HG03460 (cell line): Measurements from ENCODE around the gene TMPRSS6.

ENCODE experiments used
- ATAC-seq: cut with Tn5 transposase; IDR thresholded peaks from one replicate; pipeline ENCODE4 v1.9.1; 2021; ENCODE audit not compliant: unreplicated experiment

Gene TMPRSS6

DNA sequence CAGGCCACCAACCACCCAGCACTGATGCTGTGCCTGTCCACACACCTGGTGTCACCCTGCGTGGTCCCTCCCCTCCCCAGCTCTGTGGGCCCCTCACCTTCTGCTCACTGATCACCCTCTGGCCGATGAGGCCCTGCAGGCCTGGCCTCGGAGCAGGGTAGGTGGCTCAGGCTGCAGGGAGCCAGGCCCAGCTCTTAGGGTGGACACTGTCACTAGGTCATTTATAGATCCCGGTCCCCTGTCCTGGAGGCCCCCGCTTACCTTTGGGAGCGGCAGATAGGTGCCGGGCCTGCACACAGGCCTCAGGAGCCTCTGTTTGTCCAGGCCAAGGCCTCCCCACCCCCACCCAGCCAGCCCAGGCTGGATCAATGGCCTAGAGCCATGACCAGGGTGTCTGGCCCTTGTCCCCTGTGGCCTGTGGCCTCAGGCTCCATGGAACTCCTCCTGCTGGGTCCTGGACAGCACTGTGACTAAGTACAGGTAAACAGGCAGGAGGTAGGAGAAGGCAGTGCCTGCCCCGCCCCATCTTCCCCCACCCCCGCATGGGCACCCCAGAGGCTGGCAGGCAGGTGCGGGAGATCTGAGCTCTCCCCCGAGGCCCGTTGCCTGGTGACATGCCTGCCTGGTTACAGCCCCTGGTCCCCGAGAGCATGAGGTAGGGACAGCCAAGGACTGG lies at the start of gene TMPRSS6:
Gene TMPRSS6 (minus strand): TSS at position 472 of the 676 bp plus-strand sequence. CDS start 6,296 bp downstream, outside the sequence.
- no peak for ATAC-seq

- ATAC-seq = no peak
Observed at GRCh38 chr22:37158963-37159290, 49.4 kb upstream of the TMPRSS6 start.

GRCh38 chr22:37157516-37158285 lies 48.2 kb upstream of the TMPRSS6 start:
- ATAC-seq = no peak

GRCh38 chr22:37156686-37157435 lies 47.3 kb upstream of the TMPRSS6 start:
- no peak for ATAC-seq

DNA sequence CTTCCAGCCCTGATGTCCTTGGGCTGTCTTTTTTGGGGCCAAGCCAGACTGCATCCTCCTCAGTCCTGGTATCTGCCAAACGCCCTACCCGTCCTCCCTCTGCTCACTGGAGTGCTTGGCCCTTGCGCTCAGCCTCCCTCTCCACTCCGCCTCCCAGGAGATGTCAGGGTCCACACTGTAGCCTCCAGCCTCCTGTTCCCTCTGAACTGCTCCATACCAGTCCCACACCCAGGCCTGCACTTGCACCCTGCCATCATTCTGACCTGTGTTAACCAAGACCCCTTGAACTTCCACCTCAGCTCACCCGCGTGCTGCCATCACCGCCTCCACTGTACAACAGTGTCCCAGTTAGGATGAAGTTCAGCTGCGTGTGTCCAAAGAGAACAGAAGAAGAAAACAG lies 46.5 kb upstream of the TMPRSS6 start:
- ATAC-seq = no peak

DNA sequence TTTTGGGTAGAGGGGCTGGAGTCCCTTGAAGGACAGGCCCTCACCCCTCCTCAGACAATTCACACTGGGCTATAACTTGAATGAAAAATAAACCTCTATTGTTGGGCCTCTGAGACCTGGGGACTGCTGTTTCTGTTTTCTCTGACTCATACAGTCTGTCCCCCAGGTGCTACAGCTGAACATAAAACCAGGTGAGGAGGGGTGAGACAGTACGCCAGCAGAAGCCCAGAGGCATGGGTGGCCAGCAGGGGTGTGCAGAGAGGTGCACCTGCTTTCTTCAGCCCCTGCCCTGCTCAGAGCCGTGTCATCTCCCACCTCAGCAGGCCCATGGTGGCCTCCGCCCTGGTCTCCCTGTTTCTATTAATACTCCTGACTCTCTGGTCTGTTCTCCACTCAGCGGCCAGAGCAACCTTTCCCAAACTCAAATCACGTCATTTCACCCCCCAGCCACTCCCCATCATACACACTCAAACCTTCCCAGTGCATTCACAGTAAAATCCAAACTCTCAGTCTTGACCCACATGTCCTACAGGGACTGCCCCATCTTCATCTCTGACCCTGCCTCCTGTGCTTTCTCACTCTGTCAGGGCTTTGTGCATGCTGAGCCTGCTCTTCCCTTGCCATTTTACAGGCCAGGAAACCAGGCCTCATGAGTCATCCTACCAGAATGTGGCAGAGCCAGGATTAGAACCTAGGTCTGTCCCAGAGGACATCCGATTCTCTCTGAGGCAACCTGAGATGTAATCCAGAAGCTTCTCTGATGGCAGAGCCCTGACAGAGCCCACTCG lies 45.6 kb upstream of the TMPRSS6 start:
- ATAC-seq = no peak

GRCh38 chr22:37153901-37154300 lies 44.4 kb upstream of the TMPRSS6 start:
- ATAC-seq = no peak

DNA sequence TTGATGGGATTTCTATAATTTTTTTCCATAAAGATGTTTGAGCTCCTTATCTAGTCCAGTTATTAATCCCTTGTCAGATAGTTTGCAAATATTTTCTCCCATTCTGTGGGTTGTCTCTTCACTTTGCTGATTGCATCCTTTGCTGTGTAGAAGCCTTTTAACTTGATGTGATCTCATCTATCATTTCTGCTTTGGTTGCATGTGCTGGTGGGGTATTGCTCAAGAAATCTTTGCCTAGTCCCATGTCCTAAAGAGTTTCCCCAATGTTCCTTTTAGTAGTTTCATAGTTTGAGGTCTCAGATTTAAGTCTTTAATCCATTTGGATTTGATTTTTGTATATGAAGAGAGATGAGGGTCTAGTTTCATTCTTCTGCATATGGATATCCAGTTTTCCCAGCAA lies 41.9 kb upstream of the TMPRSS6 start:
- no peak for ATAC-seq

DNA sequence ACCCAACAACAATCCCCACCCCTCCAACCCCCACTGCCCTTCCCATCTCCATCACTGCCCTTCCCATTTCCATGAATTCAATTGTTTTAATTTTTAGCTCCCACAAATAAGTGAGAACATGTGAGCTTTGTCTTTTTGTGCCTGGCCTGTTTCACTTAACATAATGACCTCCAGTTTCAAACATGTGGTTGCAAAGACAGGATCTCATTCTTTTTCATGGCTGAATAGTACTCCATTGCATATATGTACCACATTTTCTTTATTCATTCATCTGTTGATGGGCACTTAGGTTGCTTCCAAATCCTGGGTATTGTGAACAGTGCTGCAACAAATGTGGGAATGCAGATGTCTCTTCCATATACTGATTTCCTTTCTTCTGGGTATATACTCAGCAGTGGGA lies 41.2 kb upstream of the TMPRSS6 start:
- no peak for ATAC-seq

DNA sequence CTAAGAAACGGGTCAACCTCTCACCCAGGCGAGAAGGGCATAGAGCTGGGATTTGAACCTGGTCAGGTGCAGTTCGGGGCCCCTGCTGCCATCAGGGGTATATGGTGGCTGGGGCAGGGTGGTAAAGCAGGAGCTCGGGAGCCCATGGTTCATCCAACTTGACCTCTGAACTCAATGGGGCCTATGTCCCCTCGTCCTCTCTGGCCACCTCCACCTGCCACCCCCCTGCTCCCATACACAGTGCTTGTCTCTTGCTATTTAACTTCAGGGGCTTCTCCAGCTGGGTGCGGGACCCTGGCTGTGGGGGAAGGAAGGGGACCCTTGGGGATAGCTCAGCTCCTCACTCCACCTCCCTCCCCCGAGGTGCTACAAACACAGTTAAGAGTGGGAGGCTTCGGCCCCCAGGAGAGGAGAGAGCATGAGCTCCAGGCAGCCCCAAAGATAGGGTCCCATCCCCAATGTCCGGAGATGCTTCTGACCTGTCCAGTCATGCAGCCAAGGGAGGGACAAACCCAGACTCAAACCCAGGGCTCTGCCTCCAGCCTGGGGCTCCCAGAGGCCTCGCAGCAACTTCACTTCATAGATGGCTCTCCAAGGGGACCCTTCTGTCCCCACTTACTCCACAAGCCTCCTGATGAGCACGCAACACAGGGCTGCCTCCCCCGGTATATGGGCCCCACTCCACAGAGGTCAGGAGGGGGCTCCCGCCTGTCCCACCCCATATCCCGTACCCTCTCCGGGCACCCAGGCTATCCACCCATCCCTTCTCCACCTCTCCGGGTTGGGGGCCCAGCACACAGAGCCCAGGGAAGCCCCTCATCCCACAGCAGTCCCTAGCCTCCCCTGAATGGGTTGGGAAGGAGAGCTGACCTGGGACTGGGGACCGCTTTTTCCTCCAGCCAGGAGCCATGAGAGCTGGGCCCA lies 39.5 kb upstream of the TMPRSS6 start:
- ATAC-seq = no peak

- ATAC-seq = no peak
Observed at GRCh38 chr22:37148031-37148651, 38.6 kb upstream of the TMPRSS6 start.

DNA sequence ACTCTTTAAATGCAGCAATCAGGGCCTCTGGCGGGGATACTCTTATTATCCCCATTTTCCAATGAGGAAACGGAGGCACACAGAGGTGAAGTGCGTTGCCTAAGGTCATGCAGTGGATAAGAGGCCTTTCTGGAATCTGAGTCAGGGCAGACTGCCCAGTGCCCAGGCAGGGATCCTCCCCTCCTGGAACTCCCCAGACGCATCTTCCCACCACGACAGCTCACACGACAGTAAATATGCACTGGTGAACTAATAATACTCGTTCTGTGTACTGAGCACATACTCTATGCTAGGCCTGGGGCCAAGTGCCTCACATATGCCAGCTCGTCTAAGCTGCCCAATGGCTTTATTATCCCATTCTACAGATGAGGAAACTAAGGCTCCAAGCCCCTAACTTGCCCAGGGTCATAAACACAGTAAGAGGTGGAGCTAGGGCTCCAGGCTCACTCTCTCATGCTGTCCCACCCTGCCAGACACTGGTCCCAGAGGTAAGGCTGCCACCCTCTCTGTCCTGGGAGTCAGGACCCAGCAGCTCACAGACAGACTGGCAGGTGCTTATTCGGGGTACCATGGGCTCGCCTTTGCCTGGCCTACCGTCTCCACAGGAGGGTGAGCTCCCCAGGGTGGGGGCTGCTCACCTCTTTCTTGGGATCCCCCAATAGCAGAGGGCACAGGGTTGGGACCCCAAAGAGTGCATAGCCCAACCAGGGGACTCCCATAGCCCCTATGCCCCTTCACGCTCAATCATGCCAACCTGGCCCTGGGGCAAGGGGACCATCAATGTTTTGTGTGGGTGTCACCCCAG lies 37.9 kb upstream of the TMPRSS6 start:
- ATAC-seq = no peak

- no peak for ATAC-seq
Observed at GRCh38 chr22:37146507-37147180, 37.1 kb upstream of the TMPRSS6 start.

- ATAC-seq = no peak
Observed at GRCh38 chr22:37146051-37146385, 36.5 kb upstream of the TMPRSS6 start.

GRCh38 chr22:37145180-37146050 lies 35.9 kb upstream of the TMPRSS6 start:
- no peak for ATAC-seq

GRCh38 chr22:37144180-37144554 lies 34.7 kb upstream of the TMPRSS6 start:
- ATAC-seq = no peak

DNA sequence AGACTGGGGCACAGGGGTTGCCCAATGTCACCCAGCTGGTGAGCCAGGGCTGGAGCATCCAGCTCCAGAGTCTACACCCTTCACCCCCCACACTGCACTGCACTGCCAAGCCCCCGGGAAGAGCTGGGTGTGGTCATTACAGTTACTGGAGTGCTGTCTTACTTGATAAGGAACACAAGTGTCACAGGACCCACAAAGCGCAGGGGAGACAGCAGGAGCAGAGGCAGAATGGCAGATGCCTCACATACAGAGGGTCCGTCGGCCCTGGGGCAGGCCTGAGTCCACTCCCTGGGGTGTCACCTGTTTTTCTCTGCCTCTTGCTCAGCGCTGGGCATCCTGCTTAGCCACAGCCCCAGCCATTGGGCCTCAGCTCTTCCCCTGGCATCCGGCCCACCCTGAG lies 32.5 kb upstream of the TMPRSS6 start:
- ATAC-seq = no peak

DNA sequence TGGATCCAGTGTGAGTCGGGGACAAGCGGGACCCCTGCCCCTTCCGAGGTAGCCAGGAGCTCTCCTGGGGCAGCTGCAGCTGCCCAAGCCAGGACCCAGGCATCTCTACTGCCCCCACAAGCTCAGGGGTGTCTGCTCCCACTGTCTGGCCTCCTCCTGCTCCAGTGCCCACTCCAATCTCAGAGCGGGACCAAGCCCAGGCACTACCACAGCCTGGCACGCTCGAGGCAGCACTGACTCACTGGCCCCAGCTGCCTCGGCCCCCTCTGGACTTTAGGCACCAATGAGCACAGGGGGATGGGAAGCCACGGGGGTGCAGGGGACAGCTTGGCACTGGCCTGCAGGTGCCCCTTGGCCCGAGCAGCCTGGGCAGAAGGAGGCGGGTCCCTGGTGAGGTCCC lies 32.0 kb upstream of the TMPRSS6 start:
- ATAC-seq = no peak
